GM12878 (cell line): ENCODE measurements around the gene HTR3E. TPM values are rescaled to one million over a fixed set of nuclear protein-coding genes. Genes with fewer than 3 reads are reported as not detected.

Source experiments
- ATAC-seq: fragments of 200-7000 bp; cut with Tn5 transposase; 3 replicates; pipeline ENCODE4 v1.9.1; 2020; ENCODE audit warnings: mild to moderate bottlenecking, moderate library complexity
- BruUV-seq: library from RNA; stranded (reverse); fragments of 400-500 nt; replicated peaks from 2 replicates; lab custom pipeline; 2021; lab: Mats Ljungman, UMichigan
- CTCF ChIA-PET: fragments of 300-600 bp; sonication (Branson Sonifier 250); formaldehyde crosslinking; extraction: SDS; loops from one replicate; lab custom pipeline; 2021; ENCODE audit warnings: inconsistent platforms; lab: Yijun Ruan, JAX
- POLR2A ChIA-PET: fragments of 350-600 bp; formaldehyde crosslinking; extraction: SDS; loops from one replicate; lab custom pipeline; 2021; ENCODE audit warnings: inconsistent platforms; lab: Charles Lee
- RAD21 ChIA-PET: fragments of 300-600 bp; sonication (Branson Sonifier 250); formaldehyde crosslinking; loops from one replicate; lab custom pipeline; 2023; ENCODE audit warnings: antibody characterized with exemption; ENCODE audit not compliant: unreplicated experiment; lab: Charles Lee
- SMC1A ChIA-PET: fragments of 300-600 bp; sonication (Branson Sonifier 250); formaldehyde crosslinking; loops from one replicate; lab custom pipeline; 2023; ENCODE audit not compliant: unreplicated experiment, uncharacterized antibody; lab: Charles Lee
- DNase-seq: peaks from one replicate; pipeline ENCODE4 v3.0.0-alpha.2; 2011; ENCODE audit warnings: low read depth, low spot score
- FAIRE-seq: peaks from 3 replicates; lab custom pipeline; 2011; peaks lifted over from hg19 to GRCh38; lab: Jason Lieb, UNC
- H2AFZ ChIP-seq: 2 replicates; pipeline ENCODE4 v1.6.0; 2011; ENCODE audit warnings: low read depth, low read length, control low read depth; ENCODE audit not compliant: control insufficient read depth
- H3K27ac ChIP-seq: 2 replicates; pipeline ENCODE4 v1.5.1; 2011; ENCODE audit warnings: control low read depth; ENCODE audit not compliant: control insufficient read depth, insufficient read depth
- H3K27me3 ChIP-seq, 2 experiments: replicated peaks in 1 of 2; 2 replicates each; pipeline versions ENCODE4 v1.6.0 to v1.6.1; 2011; ENCODE audit warnings: low read length in 1 of 2; ENCODE audit not compliant: control insufficient read depth in 2 of 2, insufficient read depth in 2 of 2
- H3K36me3 ChIP-seq, 2 experiments: 2 replicates each; pipeline ENCODE4 v1.5.1; 2011; ENCODE audit warnings: low read length in 1 of 2; ENCODE audit not compliant: control insufficient read depth in 2 of 2, insufficient read depth in 2 of 2
- H3K4me1 ChIP-seq: 2 replicates; pipeline ENCODE4 v1.6.1; 2011; ENCODE audit warnings: mild to moderate bottlenecking, low read length, moderate library complexity, mixed read lengths; ENCODE audit not compliant: control insufficient read depth, insufficient read depth
- H3K4me2 ChIP-seq: 2 replicates; pipeline ENCODE4 v1.6.0; 2011; ENCODE audit warnings: control low read depth; ENCODE audit not compliant: control insufficient read depth, insufficient read depth
- H3K4me3 ChIP-seq: fragments of 200-600 bp; sonication (generic); 2 replicates; pipeline ENCODE4 v1.5.1; 2016
- H3K79me2 ChIP-seq: 2 replicates; pipeline ENCODE4 v1.6.0; 2011; ENCODE audit warnings: low read length; ENCODE audit not compliant: control insufficient read depth, insufficient read depth
- H3K9ac ChIP-seq: 2 replicates; pipeline ENCODE4 v1.8.0; 2011; ENCODE audit warnings: low read length, control low read depth, mixed read lengths; ENCODE audit not compliant: control insufficient read depth, insufficient read depth
- H3K9me3 ChIP-seq: replicated peaks from 3 replicates; pipeline ENCODE4 v1.5.1; 2011; ENCODE audit warnings: mild to moderate bottlenecking, low read length; ENCODE audit not compliant: control insufficient read depth, insufficient read depth
- H4K20me1 ChIP-seq: 2 replicates; pipeline ENCODE4 v1.6.0; 2011; ENCODE audit not compliant: control insufficient read depth, insufficient read depth
- ATF7 ChIP-seq: fragments of 450-650 bp; IDR thresholded peaks from 2 replicates; pipeline ENCODE4 v1.6.1; 2016; ENCODE audit warnings: low read depth, mild to moderate bottlenecking
- BCL3 ChIP-seq: IDR thresholded peaks from 2 replicates; pipeline ENCODE4 v1.6.1; 2011; ENCODE audit warnings: borderline replicate concordance, low read depth, mild to moderate bottlenecking, moderate library complexity, low read length; ENCODE audit not compliant: insufficient read depth, poor library complexity, severe bottlenecking
- HSF1 ChIP-seq: fragments of 150-350 bp; IDR thresholded peaks from 2 replicates; pipeline ENCODE4 v1.6.1; 2014; ENCODE audit warnings: mild to moderate bottlenecking, low read depth, low read length
- NFYB ChIP-seq: IDR thresholded peaks from 2 replicates; pipeline ENCODE4 v1.6.1; 2011; ENCODE audit warnings: low read depth, mild to moderate bottlenecking, low read length, improper control_type of control experiment, moderate library complexity; ENCODE audit not compliant: insufficient read depth
- SIX5 ChIP-seq: IDR thresholded peaks from 2 replicates; pipeline ENCODE4 v1.6.1; 2011; ENCODE audit warnings: mild to moderate bottlenecking, low read depth, low read length, moderate library complexity; ENCODE audit not compliant: severe bottlenecking
- SREBF2 ChIP-seq: IDR thresholded peaks from 2 replicates; pipeline ENCODE4 v1.6.1; 2012; ENCODE audit warnings: mild to moderate bottlenecking, low read length
- TCF7 ChIP-seq: IDR thresholded peaks from 2 replicates; pipeline ENCODE4 v1.6.1; 2014; ENCODE audit warnings: antibody characterized with exemption, borderline replicate concordance
- WGBS: methylation state at CpG from one replicate; pipeline ENCODE4 v1.1.6; 2016; ENCODE audit warnings: low lambda C conversion rate; ENCODE audit not compliant: insufficient replicate concordance, insufficient coverage; ENCODE audit errors: missing lambda C conversion rate; 5-methylcytosine and 5-hydroxymethylcytosine counted together
- in situ Hi-C: fragments of 300-500 bp; cut with MboI; formaldehyde crosslinking; loops from 9 replicates; pipeline ENCODE4 v1.14.3; 2018; ENCODE audit warnings: mixed read lengths
- intact Hi-C: fragments of 100-400 bp; cut with micrococcal nuclease; formaldehyde crosslinking; loops from one replicate; pipeline ENCODE4 v1.14.2; 2022; ENCODE audit not compliant: unreplicated experiment
- polyA plus RNA-seq, 11 experiments: library from polyadenylated mRNA; depleted of rRNA in 4 of 11; unstranded in 6 of 11; stranded (reverse) in 5 of 11; fragments of >200 nt; fragmentation: Nextera tagmentation in 4 of 11; fragmentation: Illumina TruSeq in 1 of 11; extraction: Ambion mirVana in 4 of 11; extraction: Trizol in 1 of 11; gene quantifications; 1 replicate in 1 of 11; 2 replicates in 10 of 11; pipeline versions ENCODE4 v1.2.1 to v1.2.3, GENCODE V29; 2011 to 2016; ENCODE audit warnings: inconsistent platforms in 2 of 11, missing spikeins in 2 of 11, low read depth in 1 of 11
- total RNA-seq, 4 experiments: library from RNA; depleted of rRNA in 3 of 4; stranded (reverse); fragments of >200 nt in 3 of 4; fragmentation: Illumina TruSeq in 1 of 4; extraction: Trizol in 1 of 4; gene quantifications; 2 replicates each; pipeline versions ENCODE4 v1.2.1 to v1.2.3, GENCODE V29; 2013 to 2021

HTR3E gene
- total and polyA plus RNA-seq, 10 of the 15 experiments (the other 5 are each of a cell fraction or from before 2014, with no cell fraction given), result not detected

GRCh38 chr3:184058029-184058428 is 38.8 kb upstream of the HTR3E start (continued):
- no peak for TF ChIP-seq BCL3
- TF ChIP-seq, all 136 proteins: peak for 0

- in situ Hi-C loops, result no loop called here
- no peaks in the 10 kb centered on the region for H3K4me1 ChIP-seq
Observed at GRCh38 chr3:184059424-184059823, 37.4 kb upstream of the HTR3E start.

More at GRCh38 chr3:184059424-184059823, 37.4 kb upstream of the HTR3E start:
- POLR2A ChIA-PET, result no interaction called here
- no peaks in the 10 kb centered on the region; a peak in 2 of 4 replicates for H3K27me3 ChIP-seq
- H3K36me3 ChIP-seq, result no peaks in the 10 kb centered on the region
- RAD21 ChIA-PET, result no interaction called here
- 19% methylated on average over 7 of the region's 7 CpGs for WGBS
- no peak for FAIRE-seq
- no peak overlapping the region for H3K4me2 ChIP-seq
- CTCF ChIA-PET, result no interaction called here
- H3K9ac ChIP-seq, result no peak overlapping the region
- H3K27ac ChIP-seq, result no peak overlapping the region
- no peak for ATAC-seq
- no peak for DNase-seq
- intact Hi-C loops, result no loop called here
- no peak overlapping the region for H3K4me3 ChIP-seq
- SMC1A ChIA-PET, result no interaction called here
- no TSS peak for BruUV-seq
- H2AFZ ChIP-seq, result no peak overlapping the region
- no peaks in the 10 kb centered on the region for H3K79me2 ChIP-seq
- no peaks in the 10 kb centered on the region for H3K9me3 ChIP-seq
- TF ChIP-seq HSF1 (no peak), NFYB (no peak), SIX5 (no peak), SREBF2 (no peak), TCF7 (no peak), ATF7 (no peak)
- TF ChIP-seq, all 136 proteins: peak for 0
- no peaks in the 10 kb centered on the region for H4K20me1 ChIP-seq
